NCI-H524 treated with DMSO at 0.1 percent for 48 hours (cell line): Measurements from ENCODE around the gene MAD1L1.
"Not testable (repeated sequence)": the region's sequence is repeated elsewhere in the genome, so short reads cannot be mapped to it uniquely, and the experiment has no call there.

Experiments used
- DNase-seq: peaks from one replicate; lab custom pipeline; 2025; lab: John Stamatoyannopoulos, UW

Gene MAD1L1

GRCh38 chr7:1971946-1972654 is 260.6 kb downstream of the MAD1L1 start:
- no peak for DNase-seq

- no peak for DNase-seq
Measured at GRCh38 chr7:1970895-1971294, 261.9 kb downstream of the MAD1L1 start.

- DNase-seq = not testable (repeated sequence)
Measured at GRCh38 chr7:1970285-1970660, 262.5 kb downstream of the MAD1L1 start.

GRCh38 chr7:1969459-1970284 is 263.1 kb downstream of the MAD1L1 start:
- DNase-seq = no peak

- DNase-seq = no peak
Measured at GRCh38 chr7:1968397-1969111, 264.2 kb downstream of the MAD1L1 start.

- DNase-seq = no peak
Measured at GRCh38 chr7:1967512-1968396, 265.0 kb downstream of the MAD1L1 start.

- peak; percentile 91 for DNase-seq
Measured at GRCh38 chr7:1966631-1967200, 266.0 kb downstream of the MAD1L1 start.

GRCh38 chr7:1965579-1966294 is 267.0 kb downstream of the MAD1L1 start:
- no peak for DNase-seq

GRCh38 chr7:1964913-1965578 is 267.7 kb downstream of the MAD1L1 start:
- no peak for DNase-seq

- no peak for DNase-seq
Measured at GRCh38 chr7:1964211-1964912, 268.4 kb downstream of the MAD1L1 start.

GRCh38 chr7:1963575-1963974 is 269.2 kb downstream of the MAD1L1 start:
- no peak for DNase-seq

- DNase-seq = no peak
Measured at GRCh38 chr7:1961701-1962276, 271.0 kb downstream of the MAD1L1 start.

- no peak for DNase-seq
Measured at GRCh38 chr7:1959305-1959704, 273.4 kb downstream of the MAD1L1 start.

- DNase-seq = no peak
Measured at GRCh38 chr7:1957471-1958225, 275.1 kb downstream of the MAD1L1 start.

- no peak for DNase-seq
Measured at GRCh38 chr7:1956611-1957470, 275.9 kb downstream of the MAD1L1 start.

GRCh38 chr7:1956141-1956540 is 276.6 kb downstream of the MAD1L1 start:
- DNase-seq = no peak

GRCh38 chr7:1954366-1955004 is 278.3 kb downstream of the MAD1L1 start:
- no peak for DNase-seq
